DOHH2 (cell line): ENCODE data around the gene HOXC11.

ENCODE experiments used
- H3F3A ChIP-seq: fragments of 200-600 bp; sonication (generic), shearing (Covaris generic); 2 replicates; pipeline ENCODE4 v1.6.0; 2016; ENCODE audit warnings: antibody characterized with exemption, mild to moderate bottlenecking; ENCODE audit not compliant: control insufficient read depth, insufficient read depth
- H3K27ac ChIP-seq: fragments of 200-600 bp; sonication (generic); 2 replicates; pipeline ENCODE4 v1.5.1; 2014; ENCODE audit warnings: low read depth, mild to moderate bottlenecking, low read length, moderate library complexity
- H3K27me3 ChIP-seq: fragments of 200-600 bp; sonication (generic); 2 replicates; pipeline ENCODE4 v1.6.1; 2014; ENCODE audit warnings: mild to moderate bottlenecking, low read length, mixed read lengths; ENCODE audit not compliant: control insufficient read depth
- H3K36me3 ChIP-seq: fragments of 200-600 bp; sonication (generic); 2 replicates; pipeline ENCODE4 v1.6.1; 2014; ENCODE audit warnings: mild to moderate bottlenecking, low read length, moderate library complexity, mixed read lengths; ENCODE audit not compliant: control insufficient read depth
- H3K4me1 ChIP-seq: fragments of 200-600 bp; sonication (generic); 2 replicates; pipeline ENCODE4 v1.6.1; 2014; ENCODE audit warnings: mild to moderate bottlenecking, low read length, mixed read lengths; ENCODE audit not compliant: control insufficient read depth
- H3K4me2 ChIP-seq: fragments of 200-600 bp; sonication (generic); 2 replicates; pipeline ENCODE4 v1.6.0; 2014; ENCODE audit warnings: mild to moderate bottlenecking, low read length, moderate library complexity
- H3K4me3 ChIP-seq: fragments of 200-600 bp; sonication (generic); 2 replicates; pipeline ENCODE4 v1.5.1; 2014; ENCODE audit warnings: mild to moderate bottlenecking, low read length, mixed read lengths
- H3K79me2 ChIP-seq: fragments of 200-600 bp; sonication (generic); 2 replicates; pipeline ENCODE4 v1.6.1; 2014; ENCODE audit warnings: mild to moderate bottlenecking, low read length, mixed read lengths; ENCODE audit not compliant: control insufficient read depth
- H3K9me2 ChIP-seq: fragments of 200-600 bp; sonication (generic); replicated peaks from 2 replicates; pipeline ENCODE4 v1.6.1; 2014; ENCODE audit warnings: mild to moderate bottlenecking, low read length, mixed read lengths; ENCODE audit not compliant: control insufficient read depth
- H3K9me3 ChIP-seq: fragments of 200-600 bp; sonication (generic); 2 replicates; pipeline ENCODE4 v1.6.1; 2014; ENCODE audit warnings: antibody characterized with exemption, low read length, mixed read lengths; ENCODE audit not compliant: control insufficient read depth, insufficient read depth
- H4K20me1 ChIP-seq: fragments of 200-600 bp; sonication (generic); 2 replicates; pipeline ENCODE4 v1.6.0; 2014; ENCODE audit warnings: low read depth, mild to moderate bottlenecking, antibody characterized with exemption, low read length, moderate library complexity; ENCODE audit not compliant: control insufficient read depth, insufficient read depth
- EZH2phosphoT487 ChIP-seq: fragments of 200-600 bp; sonication (generic); IDR thresholded peaks from 2 replicates; pipeline ENCODE4 v1.6.1; 2017; ENCODE audit warnings: borderline replicate concordance, mild to moderate bottlenecking, antibody characterized with exemption, low read length, moderate library complexity, mixed read lengths
- TF ChIP-seq, protein P1 (sequence below): fragments of 200-600 bp; sonication (generic); IDR thresholded peaks from one replicate; pipeline ENCODE4 v1.5.1; 2014; ENCODE audit warnings: antibody characterized with exemption, mild to moderate bottlenecking, low read depth, low read length; ENCODE audit not compliant: poor library complexity, severe bottlenecking

Gene HOXC11

GRCh38 chr12:53976172-53976822 lies 3.4 kb downstream of the HOXC11 start:
- Histone ChIP-seq H3K4me1 (peaks cover 38% of the 10 kb centered on the region), H4K20me1 (no peaks in the 10 kb centered on the region; the same call in 1 of the 2 replicates), H3F3A (peaks cover 4% of the 10 kb centered on the region; the same call in 1 of the 2 replicates), H3K9me3 (no peaks in the 10 kb centered on the region), H3K9me2 (no peaks in the 10 kb centered on the region), H3K27me3 (peaks cover 53% of the 10 kb centered on the region), H3K79me2 (no peaks in the 10 kb centered on the region), H3K27ac (no peak overlapping the region), H3K4me3 (no peak overlapping the region), H3K36me3 (no peaks in the 10 kb centered on the region), H3K4me2 (no peak overlapping the region)
- TF ChIP-seq, protein P1, sequence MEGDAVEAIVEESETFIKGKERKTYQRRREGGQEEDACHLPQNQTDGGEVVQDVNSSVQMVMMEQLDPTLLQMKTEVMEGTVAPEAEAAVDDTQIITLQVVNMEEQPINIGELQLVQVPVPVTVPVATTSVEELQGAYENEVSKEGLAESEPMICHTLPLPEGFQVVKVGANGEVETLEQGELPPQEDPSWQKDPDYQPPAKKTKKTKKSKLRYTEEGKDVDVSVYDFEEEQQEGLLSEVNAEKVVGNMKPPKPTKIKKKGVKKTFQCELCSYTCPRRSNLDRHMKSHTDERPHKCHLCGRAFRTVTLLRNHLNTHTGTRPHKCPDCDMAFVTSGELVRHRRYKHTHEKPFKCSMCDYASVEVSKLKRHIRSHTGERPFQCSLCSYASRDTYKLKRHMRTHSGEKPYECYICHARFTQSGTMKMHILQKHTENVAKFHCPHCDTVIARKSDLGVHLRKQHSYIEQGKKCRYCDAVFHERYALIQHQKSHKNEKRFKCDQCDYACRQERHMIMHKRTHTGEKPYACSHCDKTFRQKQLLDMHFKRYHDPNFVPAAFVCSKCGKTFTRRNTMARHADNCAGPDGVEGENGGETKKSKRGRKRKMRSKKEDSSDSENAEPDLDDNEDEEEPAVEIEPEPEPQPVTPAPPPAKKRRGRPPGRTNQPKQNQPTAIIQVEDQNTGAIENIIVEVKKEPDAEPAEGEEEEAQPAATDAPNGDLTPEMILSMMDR = no peak
- no peak for TF ChIP-seq EZH2phosphoT487

- H3K79me2 ChIP-seq = no peaks in the 10 kb centered on the region
- peak overlapping the region; percentile 48 for H3K4me3 ChIP-seq
Measured at GRCh38 chr12:53976823-53977595, 4.1 kb downstream of the HOXC11 start.

DNA sequence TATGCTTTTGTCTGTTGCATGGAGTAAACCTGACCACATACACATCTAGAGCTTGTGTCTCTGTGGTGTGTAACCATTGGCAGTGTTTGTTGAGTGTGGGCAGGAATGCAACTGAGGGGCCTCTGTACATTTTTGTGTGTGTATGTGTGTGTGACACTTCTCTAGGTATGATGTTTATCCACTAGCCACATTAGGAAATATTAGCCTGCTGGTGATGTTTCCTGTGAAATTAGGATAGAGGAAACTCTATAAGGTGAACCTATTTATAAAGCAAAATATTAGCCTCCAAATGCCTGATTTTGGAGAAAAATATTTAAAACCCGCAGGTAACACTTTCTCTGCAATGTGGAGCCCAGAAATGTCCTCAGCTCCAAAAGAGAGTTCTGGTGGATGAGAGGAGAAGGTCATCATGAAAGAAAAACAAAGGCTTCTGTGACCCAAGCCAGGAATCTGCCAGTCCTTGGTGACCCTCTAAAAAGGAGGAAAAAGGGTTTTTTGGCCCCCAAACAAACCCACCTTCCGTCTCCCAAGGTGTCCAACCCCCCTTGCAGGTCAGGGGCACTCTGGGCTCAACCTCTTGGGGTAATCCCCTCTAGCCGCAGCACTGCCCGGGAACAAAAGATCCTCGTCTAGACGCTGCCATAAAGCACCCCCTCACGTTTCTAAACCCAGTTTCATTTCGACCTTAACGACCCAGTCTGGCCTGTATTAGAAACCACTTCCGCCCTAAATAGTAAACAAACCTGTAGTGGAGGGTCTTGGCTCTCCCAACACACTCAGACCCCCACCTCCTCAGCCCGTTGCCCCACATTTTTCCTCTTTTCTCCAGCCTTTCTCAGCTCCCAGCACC lies 4.9 kb downstream of the HOXC11 start:
- peak overlapping the region; percentile 76 for H3K4me2 ChIP-seq
- H3K27me3 ChIP-seq = peaks cover 47% of the 10 kb centered on the region
- H3K36me3 ChIP-seq = no peaks in the 10 kb centered on the region
- peak overlapping the region; percentile 48 for H3K4me3 ChIP-seq
- no peaks in the 10 kb centered on the region for H4K20me1 ChIP-seq
- H3K9me2 ChIP-seq = no peaks in the 10 kb centered on the region
- no peak overlapping the region for H3K27ac ChIP-seq
- no peaks in the 10 kb centered on the region for H3K9me3 ChIP-seq
- peaks cover 38% of the 10 kb centered on the region for H3K4me1 ChIP-seq
- H3K79me2 ChIP-seq = no peaks in the 10 kb centered on the region
- no peak for TF ChIP-seq EZH2phosphoT487
- TF ChIP-seq, protein P1 = no peak
- peaks cover 6% of the 10 kb centered on the region; the same call in 1 of the 2 replicates for H3F3A ChIP-seq

More at GRCh38 chr12:53976823-53977595, 4.1 kb downstream of the HOXC11 start:
- Histone ChIP-seq H3K9me3 (no peaks in the 10 kb centered on the region), H3K36me3 (no peaks in the 10 kb centered on the region), H3K4me2 (peak overlapping the region; percentile 76), H3F3A (peaks cover 6% of the 10 kb centered on the region; the same call in 1 of the 2 replicates), H4K20me1 (no peaks in the 10 kb centered on the region; the same call in 1 of the 2 replicates), H3K4me1 (peaks cover 38% of the 10 kb centered on the region), H3K9me2 (no peaks in the 10 kb centered on the region), H3K27ac (no peak overlapping the region), H3K27me3 (peaks cover 50% of the 10 kb centered on the region)
- TF ChIP-seq, protein P1 = no peak
- no peak for TF ChIP-seq EZH2phosphoT487
